ENCODE measurements around the gene CYB5D1. TPM values are rescaled to one million over a fixed set of nuclear protein-coding genes. Genes with fewer than 3 reads are reported as not detected.

The CYB5D1 gene
- total RNA-seq, 1 donor from 2014 or later, result 21.9 TPM

Other genes starting within 250 kb of the CYB5D1 start
- 39.3 TPM for gene FXR2, start 243.1 kb upstream of the CYB5D1 start, total RNA-seq
- 120 TPM for gene SAT2, start 230.2 kb upstream of the CYB5D1 start, total RNA-seq
- gene SHBG, start 227.9 kb upstream of the CYB5D1 start, total RNA-seq, result 0.89 TPM
- gene ATP1B2, start 207.1 kb upstream of the CYB5D1 start, total RNA-seq, result 7.7 TPM
- gene TP53, start 170.5 kb upstream of the CYB5D1 start, total RNA-seq, result 48.7 TPM
- 9.0 TPM for gene WRAP53, start 169.5 kb upstream of the CYB5D1 start, total RNA-seq
- gene EFNB3, start 152.8 kb upstream of the CYB5D1 start, total RNA-seq, result 1.6 TPM
- 0.95 TPM for gene DNAH2, start 140.3 kb upstream of the CYB5D1 start, total RNA-seq
- 52.5 TPM for gene KDM6B, start 23.8 kb upstream of the CYB5D1 start, total RNA-seq
- 5.8 TPM for gene TMEM88, start 2.9 kb upstream of the CYB5D1 start, total RNA-seq
- 79.0 TPM for gene NAA38, start 444 bp upstream of the CYB5D1 start, total RNA-seq
- 127 TPM for gene CHD3, start 30.8 kb downstream of the CYB5D1 start, total RNA-seq
- 3.5 TPM for gene RNF227, start 58.3 kb downstream of the CYB5D1 start, total RNA-seq
- gene KCNAB3, start 71.9 kb downstream of the CYB5D1 start, total RNA-seq, result 2.5 TPM
- gene TRAPPC1, start 73.9 kb downstream of the CYB5D1 start, total RNA-seq, result 147 TPM
- gene CNTROB, start 74.2 kb downstream of the CYB5D1 start, total RNA-seq, result 32.1 TPM
- gene GUCY2D, start 144.6 kb downstream of the CYB5D1 start, total RNA-seq, result 0.63 TPM
- gene ALOX15B, start 181.1 kb downstream of the CYB5D1 start, total RNA-seq, result 14.0 TPM
- gene ALOX12B, start 229.7 kb downstream of the CYB5D1 start, total RNA-seq, result 0.43 TPM